B cell (primary cell): Measurements from ENCODE around the gene VAC14. TPM values are rescaled to one million over a fixed set of nuclear protein-coding genes. Genes with fewer than 3 reads are reported as not detected.

Source experiments
- ATAC-seq: fragments of 200-7000 bp; cut with Tn5 transposase; one replicate; pipeline ENCODE4 v1.10.0; 2021; ENCODE audit warnings: low read depth, mild to moderate bottlenecking, moderate number of reproducible peaks, moderate library complexity
- CTCF ChIA-PET: fragments of 350-600 bp; sonication (Branson Sonifier 250); formaldehyde crosslinking; loops from one replicate; lab custom pipeline; 2021; ENCODE audit warnings: antibody characterized with exemption, inconsistent platforms; lab: Charles Lee
- POLR2A ChIA-PET: fragments of 350-600 bp; sonication (Branson Sonifier 250); formaldehyde crosslinking; loops from one replicate; lab custom pipeline; 2021; ENCODE audit warnings: antibody characterized with exemption; lab: Charles Lee
- DNase-seq: peaks from one replicate; pipeline ENCODE4 v3.0.0; 2013
- H2AFZ ChIP-seq: 2 replicates; pipeline ENCODE4 v1.6.1; 2012; ENCODE audit warnings: mild to moderate bottlenecking, low read depth, low read length; ENCODE audit not compliant: insufficient read depth, poor library complexity, severe bottlenecking
- H3K27ac ChIP-seq, 2 donors: 1 replicate in 1 of 2; 2 replicates in 1 of 2; pipeline ENCODE4 v1.5.1; 2012 to 2013; ENCODE audit warnings: low read length in 2 of 2, mild to moderate bottlenecking in 2 of 2, moderate library complexity in 1 of 2
- H3K27me3 ChIP-seq, 4 experiments: fragments of 200-600 bp in 1 of 4; sonication (generic) in 1 of 4; replicated peaks in 1 of 4; 1 replicate in 2 of 4; 2 replicates in 2 of 4; pipeline versions ENCODE4 v1.6.1 to v1.7.0; 2013 to 2016; ENCODE audit warnings: low read length in 3 of 4, mild to moderate bottlenecking in 2 of 4, mixed read lengths in 1 of 4, moderate library complexity in 1 of 4; ENCODE audit not compliant: insufficient read depth in 4 of 4, control insufficient read depth in 3 of 4; ENCODE audit errors: control extremely low read depth in 1 of 4
- H3K36me3 ChIP-seq, 2 experiments: replicated peaks in 1 of 2; 1 replicate in 1 of 2; 2 replicates in 1 of 2; pipeline versions ENCODE4 v1.6.1 to v1.7.1; 2013; ENCODE audit warnings: low read length in 1 of 2; ENCODE audit not compliant: insufficient read depth in 2 of 2, control insufficient read depth in 1 of 2; ENCODE audit errors: control extremely low read depth in 1 of 2, extremely low read depth in 1 of 2
- H3K4me1 ChIP-seq, 2 donors: fragments of 200-600 bp in 1 of 2; sonication (generic) in 1 of 2; 1 replicate in 1 of 2; 2 replicates in 1 of 2; pipeline versions ENCODE4 v1.5.1 to v1.6.1; 2013 to 2017; ENCODE audit warnings: low read length in 2 of 2; ENCODE audit not compliant: control insufficient read depth in 2 of 2, insufficient read depth in 2 of 2
- H3K4me2 ChIP-seq: replicated peaks from 2 replicates; pipeline ENCODE3; 2012; ENCODE audit warnings: mild to moderate bottlenecking, low read depth, low read length; ENCODE audit not compliant: poor library complexity, severe bottlenecking
- H3K4me3 ChIP-seq, 5 experiments: fragments of 200-600 bp in 1 of 5; sonication (generic) in 1 of 5; 1 replicate in 3 of 5; 2 replicates in 2 of 5; pipeline versions ENCODE4 v1.5.1 to v1.7.0; 2011 to 2016; ENCODE audit warnings: low read length in 4 of 5, mild to moderate bottlenecking in 4 of 5, low read depth in 2 of 5, control low read depth in 1 of 5, moderate library complexity in 1 of 5; ENCODE audit not compliant: insufficient read depth in 1 of 5; ENCODE audit errors: control extremely low read depth in 1 of 5, extremely low read depth in 1 of 5
- H3K79me2 ChIP-seq: fragments of 200-600 bp; sonication (generic); one replicate; pipeline ENCODE4 v1.6.0; 2016; ENCODE audit warnings: low read length; ENCODE audit not compliant: control insufficient read depth, insufficient read depth
- H3K9ac ChIP-seq: fragments of 200-600 bp; sonication (generic); 2 replicates; pipeline ENCODE4 v1.6.1; 2017; ENCODE audit warnings: mild to moderate bottlenecking, low read length, moderate library complexity
- H3K9me3 ChIP-seq, 3 donors: one replicate each; pipeline versions ENCODE4 v1.6.1 to v1.7.1; 2013; ENCODE audit warnings: low read length in 2 of 3; ENCODE audit not compliant: control insufficient read depth in 2 of 3, insufficient read depth in 1 of 3; ENCODE audit errors: control extremely low read depth in 1 of 3
- H4K20me1 ChIP-seq: 2 replicates; pipeline ENCODE4 v1.6.0; 2012; ENCODE audit warnings: mild to moderate bottlenecking, low read length; ENCODE audit not compliant: insufficient read depth, control insufficient read depth, poor library complexity, severe bottlenecking
- H3K27ac Mint-ChIP-seq: one replicate; pipeline ENCODE4 v1.8.0; 2021; ENCODE audit warnings: mixed read lengths
- H3K27me3 Mint-ChIP-seq: one replicate; pipeline ENCODE4 v1.8.0; 2021; ENCODE audit warnings: mixed read lengths
- H3K4me1 Mint-ChIP-seq: one replicate; pipeline ENCODE4 v1.8.0; 2021; ENCODE audit warnings: mixed read lengths
- H3K4me3 Mint-ChIP-seq: one replicate; pipeline ENCODE4 v1.8.0; 2021; ENCODE audit warnings: mixed read lengths
- H3K9me3 Mint-ChIP-seq: one replicate; pipeline ENCODE4 v1.8.0; 2022; ENCODE audit warnings: mixed read lengths; ENCODE audit not compliant: insufficient read depth
- EZH2 ChIP-seq: IDR thresholded peaks from 2 replicates; pipeline ENCODE4 v1.6.1; 2012; ENCODE audit warnings: borderline replicate concordance, low read depth, mild to moderate bottlenecking, moderate library complexity, low read length; ENCODE audit not compliant: insufficient read depth, poor library complexity, severe bottlenecking
- WGBS: methylation state at CpG from one replicate; pipeline ENCODE4 v1.1.5; 2013; ENCODE audit warnings: missing lambda C conversion rate; ENCODE audit not compliant: insufficient coverage; 5-methylcytosine and 5-hydroxymethylcytosine counted together
- intact Hi-C: fragments of 100-400 bp; cut with micrococcal nuclease; formaldehyde crosslinking; loops from one replicate; pipeline ENCODE4 v1.10.0; 2022
- polyA plus RNA-seq: library from polyadenylated mRNA; depleted of rRNA; stranded (reverse); fragments of >200 nt; gene quantifications from 2 replicates; pipeline ENCODE4 v1.2.3, GENCODE V29; 2012
- total RNA-seq, 2 donors: library from RNA; stranded (reverse); fragments of 120-200 nt in 1 of 2; gene quantifications; 1 replicate in 1 of 2; 2 replicates in 1 of 2; pipeline versions ENCODE4 v1.2.3 to v1.2.4, GENCODE V29; 2013 to 2022
- TF ChIP-seq, protein P1 (sequence below): fragments of 200-600 bp; IDR thresholded peaks from one replicate; pipeline ENCODE4 v1.8.0; 2022; ENCODE audit warnings: antibody characterized with exemption, mild to moderate bottlenecking

VAC14 gene
- total and polyA plus RNA-seq, 2 donors (not counting 1 experiment from before 2014, with no cell fraction given): 42.6 to 64.7 TPM

DNA sequence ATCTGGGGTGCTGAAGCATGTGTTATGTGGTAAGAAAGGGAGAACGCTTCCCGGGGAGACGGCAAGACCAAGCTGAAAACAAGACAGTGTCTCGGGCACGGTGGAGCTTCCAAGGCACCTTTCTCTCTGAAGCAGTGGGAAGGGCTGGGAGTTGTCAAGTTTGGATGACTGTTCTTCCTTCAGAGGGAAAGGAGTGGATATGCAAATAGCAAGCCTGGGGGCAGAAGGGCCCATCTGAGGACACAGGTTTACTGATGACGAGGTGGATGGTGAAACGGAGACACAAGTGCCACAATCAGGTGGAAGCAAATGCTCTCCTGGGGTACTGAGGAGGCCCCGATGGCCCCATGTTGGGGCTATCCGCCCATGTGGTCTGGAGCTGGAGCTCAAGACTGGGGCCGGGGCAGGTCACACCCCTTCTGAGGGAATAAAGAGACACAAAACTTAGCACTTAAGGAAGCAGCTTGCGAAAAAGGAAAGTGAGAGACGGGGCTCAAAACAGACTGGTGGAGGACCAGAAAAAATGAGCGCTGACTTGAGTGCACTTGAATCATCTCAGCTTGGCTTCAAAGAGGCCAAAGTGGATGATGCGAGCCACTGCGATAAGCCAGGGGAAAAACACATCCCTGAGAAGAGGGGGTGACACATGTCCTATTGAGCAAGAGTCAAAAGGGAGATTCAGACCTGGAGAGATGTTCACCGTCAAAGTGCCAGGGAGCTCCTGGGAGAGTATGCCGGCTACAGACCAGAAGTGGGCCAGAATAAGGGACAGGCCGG, 80.3 kb downstream of the VAC14 start:
- ATAC-seq (no peak), DNase-seq (no peak)
- Histone ChIP-seq H3K36me3 (peaks cover 0 to 25% of the 10 kb centered on the region in 2 experiments), H3K27me3 (no peaks in the 10 kb centered on the region), H3K4me1 (no peaks in the 10 kb centered on the region), H4K20me1 (no peaks in the 10 kb centered on the region), H3K79me2 (no peaks in the 10 kb centered on the region), H3K27ac (no peak overlapping the region), H3K9me3 (peaks cover 0 to 4% (median 0%) of the 10 kb centered on the region in 3 donors), H3K4me2 (no peak overlapping the region), H2AFZ (no peak overlapping the region), H3K4me3 (no peak overlapping the region), H3K9ac (no peak overlapping the region)
- WGBS: 99% methylated on average over 18 of the region's 18 CpGs
- Mint-ChIP-seq H3K27ac (no peak overlapping the region), H3K4me1 (no peaks in the 10 kb centered on the region), H3K27me3 (no peaks in the 10 kb centered on the region), H3K4me3 (no peak overlapping the region), H3K9me3 (peaks cover 5% of the 10 kb centered on the region)
- POLR2A ChIA-PET: no interaction called here
- no peak for TF ChIP-seq EZH2
- TF ChIP-seq, protein P1, sequence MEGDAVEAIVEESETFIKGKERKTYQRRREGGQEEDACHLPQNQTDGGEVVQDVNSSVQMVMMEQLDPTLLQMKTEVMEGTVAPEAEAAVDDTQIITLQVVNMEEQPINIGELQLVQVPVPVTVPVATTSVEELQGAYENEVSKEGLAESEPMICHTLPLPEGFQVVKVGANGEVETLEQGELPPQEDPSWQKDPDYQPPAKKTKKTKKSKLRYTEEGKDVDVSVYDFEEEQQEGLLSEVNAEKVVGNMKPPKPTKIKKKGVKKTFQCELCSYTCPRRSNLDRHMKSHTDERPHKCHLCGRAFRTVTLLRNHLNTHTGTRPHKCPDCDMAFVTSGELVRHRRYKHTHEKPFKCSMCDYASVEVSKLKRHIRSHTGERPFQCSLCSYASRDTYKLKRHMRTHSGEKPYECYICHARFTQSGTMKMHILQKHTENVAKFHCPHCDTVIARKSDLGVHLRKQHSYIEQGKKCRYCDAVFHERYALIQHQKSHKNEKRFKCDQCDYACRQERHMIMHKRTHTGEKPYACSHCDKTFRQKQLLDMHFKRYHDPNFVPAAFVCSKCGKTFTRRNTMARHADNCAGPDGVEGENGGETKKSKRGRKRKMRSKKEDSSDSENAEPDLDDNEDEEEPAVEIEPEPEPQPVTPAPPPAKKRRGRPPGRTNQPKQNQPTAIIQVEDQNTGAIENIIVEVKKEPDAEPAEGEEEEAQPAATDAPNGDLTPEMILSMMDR: no peak
- intact Hi-C loops: no loop called here
- CTCF ChIA-PET: no interaction called here

- no peaks in the 10 kb centered on the region for H3K79me2 ChIP-seq
- Mint-ChIP-seq H3K4me3 (no peak overlapping the region), H3K27me3 (no peaks in the 10 kb centered on the region), H3K27ac (no peak overlapping the region), H3K4me1 (no peaks in the 10 kb centered on the region), H3K9me3 (peaks cover 5% of the 10 kb centered on the region)
- DNase-seq (no peak), ATAC-seq (no peak)
- intact Hi-C loops: no loop called here
- H3K9ac ChIP-seq: no peak overlapping the region
- H2AFZ ChIP-seq: no peak overlapping the region
- no peak overlapping the region for H3K27ac ChIP-seq
- TF ChIP-seq, protein P1: no peak
- TF ChIP-seq EZH2: no peak
- H3K9me3 ChIP-seq: peaks cover 0 to 4% (median 0%) of the 10 kb centered on the region in 3 donors
- H3K4me1 ChIP-seq: no peaks in the 10 kb centered on the region
- ChIA-PET POLR2A (no interaction called here), CTCF (no interaction called here)
- peaks cover 8% of the 10 kb centered on the region for H4K20me1 ChIP-seq
- no peaks in the 10 kb centered on the region for H3K27me3 ChIP-seq
- WGBS: 91% methylated on average over 8 of the region's 9 CpGs
- no peak overlapping the region for H3K4me2 ChIP-seq
- H3K36me3 ChIP-seq: peaks cover 0 to 25% of the 10 kb centered on the region in 2 experiments
- H3K4me3 ChIP-seq: no peak overlapping the region
Observed at GRCh38 chr16:70717065-70717464, 83.9 kb downstream of the VAC14 start.
